ENCODE measurements around the gene GALNT10. TPM values are rescaled to one million over a fixed set of nuclear protein-coding genes. Genes with fewer than 3 reads are reported as not detected.

Gene GALNT10
- polyA plus RNA-seq, 3 donors: 25.9 to 29.1 (median 27.5) TPM

- no peak for DNase-seq (ENCODE audit: extremely low read depth in 1 of 11, low read depth in 9 of 11, low spot score in 4 of 11)
Measured at GRCh38 chr5:154375329-154376008, 184.9 kb downstream of the GALNT10 start.

- no peak for DNase-seq (ENCODE audit: extremely low read depth in 1 of 11, low read depth in 9 of 11, low spot score in 4 of 11)
Measured at GRCh38 chr5:154376481-154376880, 185.9 kb downstream of the GALNT10 start.

- DNase-seq (ENCODE audit: extremely low read depth in 1 of 11, low read depth in 9 of 11, low spot score in 4 of 11): no peak
Measured at GRCh38 chr5:154377754-154378533, 187.4 kb downstream of the GALNT10 start.

- no peak for DNase-seq (ENCODE audit: extremely low read depth in 1 of 11, low read depth in 9 of 11, low spot score in 4 of 11)
Measured at GRCh38 chr5:154380263-154380662, 189.7 kb downstream of the GALNT10 start.

GRCh38 chr5:154384480-154385235, 194.1 kb downstream of the GALNT10 start:
- DNase-seq (ENCODE audit: extremely low read depth in 1 of 11, low read depth in 9 of 11, low spot score in 4 of 11): peak in 1 of 11 donors; percentile 21

- no peak for DNase-seq (ENCODE audit: extremely low read depth in 1 of 11, low read depth in 9 of 11, low spot score in 4 of 11)
Measured at GRCh38 chr5:154385236-154385512, 194.6 kb downstream of the GALNT10 start.

GRCh38 chr5:154386952-154387629, 196.6 kb downstream of the GALNT10 start:
- no peak for DNase-seq (ENCODE audit: extremely low read depth in 1 of 11, low read depth in 9 of 11, low spot score in 4 of 11)

GRCh38 chr5:154388842-154389241, 198.3 kb downstream of the GALNT10 start:
- no peak for DNase-seq (ENCODE audit: extremely low read depth in 1 of 11, low read depth in 9 of 11, low spot score in 4 of 11)

GRCh38 chr5:154390096-154390495, 199.6 kb downstream of the GALNT10 start:
- no peak for DNase-seq (ENCODE audit: extremely low read depth in 1 of 11, low read depth in 9 of 11, low spot score in 4 of 11)

- DNase-seq (ENCODE audit: extremely low read depth in 1 of 11, low read depth in 9 of 11, low spot score in 4 of 11): no peak
Measured at GRCh38 chr5:154390746-154391359, 200.3 kb downstream of the GALNT10 start.

- no peak for DNase-seq (ENCODE audit: extremely low read depth in 1 of 11, low read depth in 9 of 11, low spot score in 4 of 11)
Measured at GRCh38 chr5:154391788-154392187, 201.3 kb downstream of the GALNT10 start.

- no peak for DNase-seq (ENCODE audit: extremely low read depth in 1 of 11, low read depth in 9 of 11, low spot score in 4 of 11)
Measured at GRCh38 chr5:154393850-154394249, 203.3 kb downstream of the GALNT10 start.

GRCh38 chr5:154394307-154394706, 203.8 kb downstream of the GALNT10 start:
- no peak for DNase-seq (ENCODE audit: extremely low read depth in 1 of 11, low read depth in 9 of 11, low spot score in 4 of 11)

GRCh38 chr5:154395407-154396106, 205.0 kb downstream of the GALNT10 start:
- no peak for DNase-seq (ENCODE audit: extremely low read depth in 1 of 11, low read depth in 9 of 11, low spot score in 4 of 11)

GRCh38 chr5:154396128-154396527, 205.6 kb downstream of the GALNT10 start:
- DNase-seq (ENCODE audit: extremely low read depth in 1 of 11, low read depth in 9 of 11, low spot score in 4 of 11): no peak

- DNase-seq (ENCODE audit: extremely low read depth in 1 of 11, low read depth in 9 of 11, low spot score in 4 of 11): no peak
Measured at GRCh38 chr5:154397652-154398406, 207.3 kb downstream of the GALNT10 start.

GRCh38 chr5:154400678-154401077, 210.1 kb downstream of the GALNT10 start:
- no peak for DNase-seq (ENCODE audit: extremely low read depth in 1 of 11, low read depth in 9 of 11, low spot score in 4 of 11)

- no peak for DNase-seq (ENCODE audit: extremely low read depth in 1 of 11, low read depth in 9 of 11, low spot score in 4 of 11)
Measured at GRCh38 chr5:154401355-154401754, 210.8 kb downstream of the GALNT10 start.
